ENCODE data around the gene B4GAT1. TPM values are rescaled to one million over a fixed set of nuclear protein-coding genes. Genes with fewer than 3 reads are reported as not detected.
A peak's percentile ranks its signal among the peaks of the same experiment; 100 is the strongest.

B4GAT1 gene
- polyA plus RNA-seq, 1 of the 3 experiments (the other 2 are of a cell fraction), result 26.4 TPM

- Histone ChIP-seq H3K9me3 (no peaks in the 10 kb centered on the region), H3K36me3 (replicated peaks in 1 of 2; ENCODE audit: control insufficient read depth in 1 of 2, insufficient read depth in 2 of 2, low read length in 1 of 2) (peaks cover 8 to 25% of the 10 kb centered on the region in 2 experiments), H3K27ac (ENCODE audit: low read depth in 2 of 2, low read length in 1 of 2) (no peak overlapping the region), H3K9me2 (no peaks in the 10 kb centered on the region), H3K4me3 (ENCODE audit: low read depth in 2 of 2, low read length in 1 of 2) (no peak overlapping the region), H3K27me3 (ENCODE audit: insufficient read depth) (no peaks in the 10 kb centered on the region), H3F3A (replicated peaks; ENCODE audit: insufficient read depth) (peaks cover 9% of the 10 kb centered on the region), H3K9ac (no peak overlapping the region), H4K20me1 (ENCODE audit: insufficient read depth) (no peaks in the 10 kb centered on the region; the same call in 1 of the 2 replicates), H3K4me2 (no peak overlapping the region), H3K79me2 (ENCODE audit: insufficient read depth) (peaks cover 17% of the 10 kb centered on the region), H2AFZ (ENCODE audit: low read depth) (no peak overlapping the region), H3K4me1 (ENCODE audit: control insufficient read depth in 1 of 2, insufficient read depth in 2 of 2, low read depth in 1 of 2, low read length in 1 of 2) (peaks cover 30 to 41% of the 10 kb centered on the region in 2 experiments)
- peak; percentile 12 for DNase-seq
- ChIA-PET CTCF (interaction anchor here (0.9 to 8.8 kb wide), 5 partner anchors 13 to 109 kb away, joined by 3 to 280 read pairs (median 6); partner anchors contain the start of genes B4GAT1, BRMS1 and CD248), POLR2A (interaction anchor here (1.1 kb wide), 1 partner anchor 15 kb away, joined by 3 read pairs; the partner anchor contains the start of gene CD248)
- TF ChIP-seq GATA2 (CRISPR knock-in tag; IDR thresholded peaks at IDR 0.05), result no peak
- TF ChIP-seq GABPA (IDR thresholded peaks at IDR 0.05; ENCODE audit: low read depth), result no peak
- no peak for TF ChIP-seq USF1 (IDR thresholded peaks at IDR 0.05; ENCODE audit: borderline replicate concordance, low read depth)
- no peak for TF ChIP-seq TEAD4 (IDR thresholded peaks at IDR 0.05; ENCODE audit: borderline replicate concordance, insufficient read depth)
- no peak for TF ChIP-seq USF2 (IDR thresholded peaks at IDR 0.05; ENCODE audit: borderline replicate concordance, low read depth, low read length)
- no peak for TF ChIP-seq ELF1 (IDR thresholded peaks at IDR 0.05)
- no peak for TF ChIP-seq SMC3 (IDR thresholded peaks at IDR 0.05; ENCODE audit: low read depth, low read length)
- WGBS (ENCODE audit: low lambda C conversion rate), result 87% methylated on average over 9 of the region's 12 CpGs
Observed at GRCh38 chr11:66331542-66332370, 15.7 kb downstream of the B4GAT1 start.

GRCh38 chr11:66330931-66331330 lies 16.5 kb downstream of the B4GAT1 start:
- POLR2A ChIA-PET, result interaction anchor here (1.1 kb wide), 1 partner anchor 14 kb away, joined by 3 read pairs; the partner anchor contains the start of gene CD248
- CTCF ChIA-PET, result interaction anchor here (8.8 kb wide), 1 partner anchor 18 kb away, joined by 280 read pairs; the partner anchor contains the start of gene CD248
- DNase-seq, result no peak

More at GRCh38 chr11:66330931-66331330, 16.5 kb downstream of the B4GAT1 start:
- no peak overlapping the region for H2AFZ ChIP-seq (ENCODE audit: low read depth)
- TF ChIP-seq FOXM1 (IDR thresholded peaks at IDR 0.05; ENCODE audit: low read depth) (no peak), REST (IDR thresholded peaks at IDR 0.05; ENCODE audit: low read depth, low read length) (no peak), JUND (IDR thresholded peaks at IDR 0.05) (no peak; the same call in 1 of the 2 replicates), RCOR1 (IDR thresholded peaks at IDR 0.05; ENCODE audit: low read length) (no peak), RAD21 (IDR thresholded peaks at IDR 0.05; ENCODE audit: low read length) (no peak)
- H3K27me3 ChIP-seq (ENCODE audit: insufficient read depth), result no peaks in the 10 kb centered on the region
- no peaks in the 10 kb centered on the region; the same call in 1 of the 2 replicates for H4K20me1 ChIP-seq (ENCODE audit: insufficient read depth)
- peaks cover 33 to 41% of the 10 kb centered on the region in 2 experiments; a peak in 3 of 4 replicates for H3K4me1 ChIP-seq (ENCODE audit: control insufficient read depth in 1 of 2, insufficient read depth in 2 of 2, low read depth in 1 of 2, low read length in 1 of 2)
- H3K79me2 ChIP-seq (ENCODE audit: insufficient read depth), result peaks cover 17% of the 10 kb centered on the region
- no peaks in the 10 kb centered on the region for H3K9me2 ChIP-seq
- no peak overlapping the region for H3K9ac ChIP-seq
- peaks cover 9% of the 10 kb centered on the region for H3F3A ChIP-seq (replicated peaks; ENCODE audit: insufficient read depth)
- H3K9me3 ChIP-seq, result no peaks in the 10 kb centered on the region
- no peak overlapping the region for H3K4me3 ChIP-seq (ENCODE audit: low read depth in 2 of 2, low read length in 1 of 2)
- H3K36me3 ChIP-seq (replicated peaks in 1 of 2; ENCODE audit: control insufficient read depth in 1 of 2, insufficient read depth in 2 of 2, low read length in 1 of 2), result peaks cover 8 to 25% of the 10 kb centered on the region in 2 experiments
- WGBS (ENCODE audit: low lambda C conversion rate), result 92% methylated on average over 2 of the region's 10 CpGs
- no peak overlapping the region for H3K4me2 ChIP-seq
- no peak overlapping the region for H3K27ac ChIP-seq (ENCODE audit: low read depth in 2 of 2, low read length in 1 of 2)

All from SK-N-SH (cell line).